Osteocyte (in vitro differentiated cells): ENCODE measurements around the gene CFAP100. TPM values are rescaled to one million over a fixed set of nuclear protein-coding genes. Genes with fewer than 3 reads are reported as not detected.

Source experiments
- DNase-seq: peaks from one replicate; pipeline ENCODE4 v3.0.0; 2021; ENCODE audit warnings: mixed read lengths; ENCODE audit not compliant: unreplicated experiment; ENCODE audit errors: extremely low spot score
- H3K27ac Mint-ChIP-seq: one replicate; pipeline ENCODE4 v1.8.0; 2021; ENCODE audit warnings: mild to moderate bottlenecking, mixed read lengths; ENCODE audit not compliant: unreplicated experiment
- H3K27me3 Mint-ChIP-seq: one replicate; pipeline ENCODE4 v1.8.0; 2021; ENCODE audit warnings: mixed read lengths; ENCODE audit not compliant: unreplicated experiment
- H3K36me3 Mint-ChIP-seq: one replicate; pipeline ENCODE4 v1.8.0; 2021; ENCODE audit warnings: mixed read lengths; ENCODE audit not compliant: unreplicated experiment
- H3K4me1 Mint-ChIP-seq: one replicate; pipeline ENCODE4 v1.8.0; 2021; ENCODE audit warnings: mixed read lengths; ENCODE audit not compliant: unreplicated experiment
- H3K4me3 Mint-ChIP-seq: one replicate; pipeline ENCODE4 v1.8.0; 2021; ENCODE audit warnings: mild to moderate bottlenecking, moderate library complexity, mixed read lengths; ENCODE audit not compliant: unreplicated experiment
- H3K9me3 Mint-ChIP-seq: one replicate; pipeline ENCODE4 v1.8.0; 2021; ENCODE audit warnings: mixed read lengths; ENCODE audit not compliant: unreplicated experiment
- CTCF ChIP-seq: fragments of 200-600 bp; sonication (generic); IDR thresholded peaks from 2 replicates; pipeline ENCODE4 v1.5.0; 2021; ENCODE audit warnings: antibody characterized with exemption, mild to moderate bottlenecking, moderate library complexity
- total RNA-seq: library from RNA; stranded (reverse); gene quantifications from 2 replicates; pipeline ENCODE4 v1.2.1, GENCODE V29; 2021

CFAP100 gene
- total RNA-seq, 1 donor from 2014 or later = not detected

GRCh38 chr3:126376444-126376843 lies 18.3 kb upstream of the CFAP100 start:
- peaks cover 7% of the 10 kb centered on the region for H3K4me1 Mint-ChIP-seq
- H3K4me3 Mint-ChIP-seq = no peak overlapping the region
- peaks cover 4% of the 10 kb centered on the region for H3K27me3 Mint-ChIP-seq
- no peak for TF ChIP-seq CTCF
- H3K36me3 Mint-ChIP-seq = no peaks in the 10 kb centered on the region
- no peak for DNase-seq
- no peaks in the 10 kb centered on the region for H3K9me3 Mint-ChIP-seq
- peak overlapping the region; percentile 38 for H3K27ac Mint-ChIP-seq

- no peaks in the 10 kb centered on the region for H3K9me3 Mint-ChIP-seq
- H3K27ac Mint-ChIP-seq = no peak overlapping the region
- no peaks in the 10 kb centered on the region for H3K36me3 Mint-ChIP-seq
- H3K4me3 Mint-ChIP-seq = no peak overlapping the region
- TF ChIP-seq CTCF = no peak
- H3K27me3 Mint-ChIP-seq = peaks cover 4% of the 10 kb centered on the region
- DNase-seq = no peak
- H3K4me1 Mint-ChIP-seq = peaks cover 7% of the 10 kb centered on the region
Measured at GRCh38 chr3:126377211-126377610, 17.5 kb upstream of the CFAP100 start.

- Mint-ChIP-seq H3K4me1 (peaks cover 7% of the 10 kb centered on the region), H3K9me3 (no peaks in the 10 kb centered on the region), H3K27ac (no peak overlapping the region), H3K36me3 (peaks cover 2% of the 10 kb centered on the region), H3K4me3 (no peak overlapping the region), H3K27me3 (peaks cover 6% of the 10 kb centered on the region)
- no peak for TF ChIP-seq CTCF
- no peak for DNase-seq
Measured at GRCh38 chr3:126378341-126378751, 16.4 kb upstream of the CFAP100 start.

- Mint-ChIP-seq H3K27me3 (peaks cover 9% of the 10 kb centered on the region), H3K27ac (no peak overlapping the region), H3K36me3 (peaks cover 2% of the 10 kb centered on the region), H3K4me1 (peaks cover 3% of the 10 kb centered on the region), H3K9me3 (no peaks in the 10 kb centered on the region), H3K4me3 (no peak overlapping the region)
- no peak for DNase-seq
- no peak for TF ChIP-seq CTCF
Measured at GRCh38 chr3:126380011-126380768, 14.5 kb upstream of the CFAP100 start.

- H3K36me3 Mint-ChIP-seq = peaks cover 2% of the 10 kb centered on the region
- no peaks in the 10 kb centered on the region for H3K4me1 Mint-ChIP-seq
- H3K4me3 Mint-ChIP-seq = no peak overlapping the region
- no peak overlapping the region for H3K27ac Mint-ChIP-seq
- no peaks in the 10 kb centered on the region for H3K9me3 Mint-ChIP-seq
- no peak for DNase-seq
- no peak for TF ChIP-seq CTCF
- peaks cover 10% of the 10 kb centered on the region for H3K27me3 Mint-ChIP-seq
Measured at GRCh38 chr3:126381966-126382365, 12.7 kb upstream of the CFAP100 start.
